GM19099 (cell line): ENCODE data around the gene PCGF3.

ENCODE experiments used
- POLR2A ChIP-seq: IDR thresholded peaks from 3 replicates; pipeline ENCODE4 v1.6.1; 2011; ENCODE audit warnings: low read depth; ENCODE audit not compliant: insufficient read length; ENCODE audit errors: extremely low read depth

PCGF3 gene

GRCh38 chr4:706834-707598 is 1.4 kb downstream of the PCGF3 start:
- no peak for TF ChIP-seq POLR2A

GRCh38 chr4:707929-708630 is 2.4 kb downstream of the PCGF3 start:
- no peak for TF ChIP-seq POLR2A

GRCh38 chr4:708631-708933 is 3.0 kb downstream of the PCGF3 start:
- no peak for TF ChIP-seq POLR2A

GRCh38 chr4:709348-709747 is 3.7 kb downstream of the PCGF3 start:
- TF ChIP-seq POLR2A, result no peak

- no peak for TF ChIP-seq POLR2A
Measured at GRCh38 chr4:710116-710515, 4.5 kb downstream of the PCGF3 start.

- TF ChIP-seq POLR2A, result no peak
Measured at GRCh38 chr4:710916-711315, 5.3 kb downstream of the PCGF3 start.

- TF ChIP-seq POLR2A, result no peak
Measured at GRCh38 chr4:712093-712492, 6.5 kb downstream of the PCGF3 start.

GRCh38 chr4:712916-713632 is 7.4 kb downstream of the PCGF3 start:
- no peak for TF ChIP-seq POLR2A

GRCh38 chr4:714087-714486 is 8.5 kb downstream of the PCGF3 start:
- no peak for TF ChIP-seq POLR2A

GRCh38 chr4:717601-718320 is 12.1 kb downstream of the PCGF3 start:
- no peak for TF ChIP-seq POLR2A

- TF ChIP-seq POLR2A, result no peak
Measured at GRCh38 chr4:718460-718859, 12.8 kb downstream of the PCGF3 start.

- TF ChIP-seq POLR2A, result no peak
Measured at GRCh38 chr4:720111-720860, 14.7 kb downstream of the PCGF3 start.

- TF ChIP-seq POLR2A, result no peak
Measured at GRCh38 chr4:721261-722168, 15.9 kb downstream of the PCGF3 start.
